ENCODE measurements around the gene TLE6. TPM values are rescaled to one million over a fixed set of nuclear protein-coding genes. Genes with fewer than 3 reads are reported as not detected.
"Not testable (repeated sequence)": the region's sequence is repeated elsewhere in the genome, so short reads cannot be mapped to it uniquely, and the experiment has no call there.

Gene TLE6
- total RNA-seq, 1 donor from 2014 or later = 4.2 TPM

DNA sequence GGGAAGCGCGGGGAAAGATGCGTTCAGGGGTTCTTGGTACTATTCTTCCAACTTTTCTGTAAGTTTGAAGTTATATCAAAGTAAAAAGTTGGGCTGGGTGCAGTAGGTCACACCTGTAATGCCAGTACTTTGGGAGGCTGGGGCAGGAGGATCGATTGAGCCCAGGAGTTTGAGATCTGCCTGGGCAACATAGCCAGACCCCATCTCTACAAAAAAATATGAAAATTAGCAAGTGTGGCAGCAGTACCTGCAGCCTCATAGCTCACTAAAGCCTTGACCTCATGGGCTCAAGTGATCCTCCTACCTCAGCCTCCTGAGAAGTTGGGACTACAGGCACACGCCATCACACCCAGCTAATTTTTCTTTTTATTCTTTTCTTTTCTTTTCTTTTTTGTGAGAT is 20.2 kb upstream of the TLE6 start:
- no peaks in the 10 kb centered on the region for H3K9me3 ChIP-seq
- H3K4me3 ChIP-seq = no peak overlapping the region
- intact Hi-C loops (cut with DNase I) = no loop called here
- H3K27me3 ChIP-seq (ENCODE audit: low read depth) = no peaks in the 10 kb centered on the region
- H3K36me3 ChIP-seq = no peaks in the 10 kb centered on the region
- TF ChIP-seq, protein P1, sequence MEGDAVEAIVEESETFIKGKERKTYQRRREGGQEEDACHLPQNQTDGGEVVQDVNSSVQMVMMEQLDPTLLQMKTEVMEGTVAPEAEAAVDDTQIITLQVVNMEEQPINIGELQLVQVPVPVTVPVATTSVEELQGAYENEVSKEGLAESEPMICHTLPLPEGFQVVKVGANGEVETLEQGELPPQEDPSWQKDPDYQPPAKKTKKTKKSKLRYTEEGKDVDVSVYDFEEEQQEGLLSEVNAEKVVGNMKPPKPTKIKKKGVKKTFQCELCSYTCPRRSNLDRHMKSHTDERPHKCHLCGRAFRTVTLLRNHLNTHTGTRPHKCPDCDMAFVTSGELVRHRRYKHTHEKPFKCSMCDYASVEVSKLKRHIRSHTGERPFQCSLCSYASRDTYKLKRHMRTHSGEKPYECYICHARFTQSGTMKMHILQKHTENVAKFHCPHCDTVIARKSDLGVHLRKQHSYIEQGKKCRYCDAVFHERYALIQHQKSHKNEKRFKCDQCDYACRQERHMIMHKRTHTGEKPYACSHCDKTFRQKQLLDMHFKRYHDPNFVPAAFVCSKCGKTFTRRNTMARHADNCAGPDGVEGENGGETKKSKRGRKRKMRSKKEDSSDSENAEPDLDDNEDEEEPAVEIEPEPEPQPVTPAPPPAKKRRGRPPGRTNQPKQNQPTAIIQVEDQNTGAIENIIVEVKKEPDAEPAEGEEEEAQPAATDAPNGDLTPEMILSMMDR (IDR thresholded peaks at IDR 0.05) = no peak
- H3K27ac ChIP-seq = no peak overlapping the region
- H3K4me1 ChIP-seq = peaks cover 1% of the 10 kb centered on the region
- DNase-seq (no peak), ATAC-seq (no peak)

DNA sequence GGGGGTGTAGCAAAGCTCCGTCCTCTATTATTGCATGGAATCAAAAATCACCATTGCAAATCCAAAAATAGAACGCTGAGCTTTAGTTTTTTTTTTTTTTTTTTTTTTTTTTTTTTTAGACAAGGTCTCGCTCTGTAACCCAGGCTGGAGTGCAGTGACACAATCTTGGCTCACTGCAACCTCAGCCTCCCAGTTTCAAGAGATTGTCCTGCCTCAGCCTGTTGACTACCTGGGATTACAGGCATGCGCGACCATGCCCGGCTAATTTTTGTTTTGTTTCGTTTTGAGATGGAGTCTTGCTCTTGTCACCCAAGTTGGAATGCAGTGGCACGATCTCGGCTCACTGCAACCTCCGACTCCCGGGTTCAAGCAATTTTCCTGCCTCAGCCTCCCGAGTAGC is 17.2 kb upstream of the TLE6 start:
- ATAC-seq (no peak), DNase-seq (no peak)
- Histone ChIP-seq H3K4me1 (peaks cover 6% of the 10 kb centered on the region), H3K36me3 (no peaks in the 10 kb centered on the region), H3K4me3 (no peak overlapping the region), H3K9me3 (no peaks in the 10 kb centered on the region), H3K27me3 (ENCODE audit: low read depth) (no peaks in the 10 kb centered on the region), H3K27ac (no peak overlapping the region)
- TF ChIP-seq, protein P1 (IDR thresholded peaks at IDR 0.05) = no peak
- intact Hi-C loops (cut with DNase I) = no loop called here

DNA sequence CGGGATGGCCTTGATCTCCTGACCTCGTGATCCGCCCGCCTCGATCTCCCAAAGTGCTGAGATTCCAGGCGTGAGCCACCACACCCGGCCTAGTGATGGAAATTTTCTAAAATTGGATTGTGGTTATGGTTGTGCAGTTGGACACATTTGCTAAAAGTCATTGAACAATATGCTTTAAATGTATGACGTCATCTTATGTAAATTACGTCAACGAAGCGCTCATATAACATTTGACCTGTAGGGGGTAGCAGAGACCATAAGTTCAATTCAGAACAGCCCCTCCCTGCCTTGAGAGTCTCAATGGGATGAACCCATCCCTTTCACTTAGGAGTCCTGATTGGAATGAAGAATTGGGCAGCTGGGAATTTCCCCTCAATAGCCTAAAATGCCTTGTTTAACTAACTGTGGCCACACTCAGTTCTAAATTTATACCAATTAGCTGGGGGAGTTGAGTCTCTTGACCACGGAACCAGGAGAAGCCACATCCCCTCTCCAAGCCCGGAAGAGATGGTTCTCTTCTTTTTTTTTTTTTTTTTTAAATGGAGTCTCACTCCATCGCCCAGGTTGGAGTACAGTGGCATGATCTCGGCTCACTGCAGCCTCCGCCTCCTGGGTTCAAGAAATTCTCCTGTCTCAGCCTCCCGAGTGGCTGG is 15.2 kb upstream of the TLE6 start:
- Histone ChIP-seq H3K4me1 (peaks cover 6% of the 10 kb centered on the region), H3K36me3 (no peaks in the 10 kb centered on the region), H3K4me3 (peak overlapping the region; percentile 1), H3K27ac (no peak overlapping the region), H3K9me3 (no peaks in the 10 kb centered on the region), H3K27me3 (ENCODE audit: low read depth) (no peaks in the 10 kb centered on the region)
- intact Hi-C loops (cut with DNase I) = no loop called here
- TF ChIP-seq, protein P1 (IDR thresholded peaks at IDR 0.05) = peak; percentile 68
- DNase-seq (no peak), ATAC-seq (peak; percentile 93 to 95)

DNA sequence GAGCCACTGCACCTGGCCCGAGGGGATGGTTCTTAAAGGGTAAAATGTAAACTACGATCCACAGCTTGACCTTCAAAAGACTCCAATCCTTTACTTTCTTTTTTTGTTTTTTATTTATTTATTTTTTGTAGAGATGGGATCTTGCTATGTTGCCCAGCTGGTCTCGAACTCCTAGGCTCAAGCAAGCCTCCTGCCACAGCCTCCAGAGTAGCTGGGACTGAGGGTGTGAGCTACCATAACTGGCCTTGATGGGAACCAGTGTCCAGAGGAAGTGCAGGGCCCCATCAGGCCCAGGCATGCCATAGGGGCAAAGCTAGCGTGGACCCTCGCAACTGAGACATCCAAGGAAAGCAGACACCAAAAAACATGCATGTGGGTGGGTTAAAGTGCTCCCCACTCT is 14.2 kb upstream of the TLE6 start:
- intact Hi-C loops (cut with DNase I) = no loop called here
- Histone ChIP-seq H3K36me3 (no peaks in the 10 kb centered on the region), H3K4me1 (peaks cover 9% of the 10 kb centered on the region), H3K4me3 (no peak overlapping the region), H3K27me3 (ENCODE audit: low read depth) (no peaks in the 10 kb centered on the region), H3K9me3 (no peaks in the 10 kb centered on the region), H3K27ac (no peak overlapping the region)
- TF ChIP-seq, protein P1 (IDR thresholded peaks at IDR 0.05) = no peak
- DNase-seq = no peak
- ATAC-seq = no peak

DNA sequence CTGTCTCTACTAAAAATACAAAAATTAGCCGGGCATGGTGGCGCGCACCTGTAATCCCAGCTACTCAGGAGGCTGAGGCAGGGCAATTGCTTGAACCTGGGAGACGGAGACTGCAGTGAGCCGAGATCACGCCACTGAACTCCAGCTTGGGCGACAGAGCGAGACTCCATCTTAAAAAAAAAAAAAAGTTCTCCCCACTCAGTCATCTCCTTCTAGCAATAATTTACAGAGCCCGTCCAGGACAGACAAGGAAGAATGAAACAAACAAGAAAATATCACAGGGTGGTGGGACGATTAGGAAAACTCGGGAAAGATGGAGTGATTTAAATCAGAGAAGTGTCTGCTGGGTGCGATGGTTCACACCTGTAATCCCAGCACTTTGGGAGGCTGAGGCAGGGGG is 13.7 kb upstream of the TLE6 start:
- H3K27ac ChIP-seq; H3K9me3 ChIP-seq; DNase-seq; H3K27me3 ChIP-seq (ENCODE audit: low read depth); ATAC-seq; H3K4me3 ChIP-seq; intact Hi-C loops (cut with DNase I); H3K36me3 ChIP-seq: not testable (repeated sequence)
- H3K4me1 ChIP-seq = peaks cover 14% of the 10 kb centered on the region

DNA sequence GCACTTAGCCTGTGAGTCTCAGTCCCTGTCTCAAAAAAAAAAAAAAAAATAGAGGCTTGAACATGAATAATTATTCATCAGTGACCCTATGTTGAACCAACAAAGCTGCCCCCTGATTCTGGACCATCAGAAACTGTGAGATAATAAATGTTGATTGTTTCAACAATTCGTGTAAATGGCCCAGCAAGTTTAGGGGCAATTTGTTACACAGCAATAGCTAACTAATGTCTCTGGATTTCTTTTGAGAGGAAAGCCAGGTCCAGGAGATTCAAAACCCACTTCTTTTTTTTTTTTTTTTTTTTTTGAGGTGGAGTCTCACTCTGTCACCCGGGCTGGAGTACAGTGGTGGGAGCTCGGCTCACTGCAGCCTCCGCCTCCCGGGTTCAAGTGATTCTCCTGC is 12.5 kb upstream of the TLE6 start:
- Histone ChIP-seq H3K9me3 (no peaks in the 10 kb centered on the region), H3K36me3 (no peaks in the 10 kb centered on the region), H3K4me1 (peaks cover 26% of the 10 kb centered on the region), H3K4me3 (no peak overlapping the region), H3K27ac (no peak overlapping the region), H3K27me3 (ENCODE audit: low read depth) (no peaks in the 10 kb centered on the region)
- intact Hi-C loops (cut with DNase I) = no loop called here
- no peak for ATAC-seq
- TF ChIP-seq, protein P1 (IDR thresholded peaks at IDR 0.05) = no peak
- DNase-seq = no peak

All from lower lobe of right lung (tissue), 2 donors.